HepG2 (cell line): ENCODE results near the gene TSGA10IP. TPM values are rescaled to one million over a fixed set of nuclear protein-coding genes. Genes with fewer than 3 reads are reported as not detected.

Experiments used
- KAT7 ChIP-seq: IDR thresholded peaks from 2 replicates; pipeline ENCODE4 v1.6.1; 2018; ENCODE audit warnings: borderline replicate concordance, missing compliant biosample characterization
- MBD4 ChIP-seq: IDR thresholded peaks from 2 replicates; pipeline ENCODE4 v1.6.1; 2012; ENCODE audit warnings: low read length, inconsistent platforms, borderline replicate concordance
- NAIF1 ChIP-seq: sonication (generic); formaldehyde crosslinking; IDR thresholded peaks from 2 replicates; pipeline ENCODE4 v1.5.0; 2020; ENCODE audit warnings: mild to moderate bottlenecking, missing genetic modification reagents, borderline replicate concordance
- NFIB ChIP-seq: sonication (generic); formaldehyde crosslinking; IDR thresholded peaks from 2 replicates; pipeline ENCODE4 v1.9.0; 2021; ENCODE audit warnings: missing genetic modification reagents, mild to moderate bottlenecking, borderline replicate concordance
- POLR2AphosphoS2 ChIP-seq: IDR thresholded peaks from 2 replicates; pipeline ENCODE4 v1.6.1; 2011; ENCODE audit warnings: low read depth, low read length, improper control_type of control experiment
- RXRA ChIP-seq: sonication (generic); formaldehyde crosslinking; IDR thresholded peaks from 2 replicates; pipeline ENCODE4 v1.5.1; 2020; ENCODE audit warnings: missing genetic modification reagents
- TBX2 ChIP-seq: sonication (generic); formaldehyde crosslinking; IDR thresholded peaks from 2 replicates; pipeline ENCODE4 v1.5.0; 2020; ENCODE audit warnings: missing genetic modification reagents, mild to moderate bottlenecking, borderline replicate concordance
- ZBTB8A ChIP-seq: sonication (generic); formaldehyde crosslinking; IDR thresholded peaks from 2 replicates; pipeline ENCODE4 v1.4.0; 2020; ENCODE audit warnings: mild to moderate bottlenecking, low read depth, missing genetic modification reagents, borderline replicate concordance
- ZFP1 ChIP-seq: IDR thresholded peaks from 2 replicates; pipeline ENCODE4 v1.6.1; 2016
- ZNF10 ChIP-seq: sonication (generic); formaldehyde crosslinking; IDR thresholded peaks from 2 replicates; pipeline ENCODE4 v1.4.0; 2020; ENCODE audit warnings: mild to moderate bottlenecking, low read depth, missing genetic modification reagents, borderline replicate concordance
- ZNF256 ChIP-seq: sonication (generic); formaldehyde crosslinking; conservative IDR thresholded peaks from 2 replicates; pipeline ENCODE4 v1.4.0; 2020; ENCODE audit warnings: missing genetic modification reagents
- ZNF337 ChIP-seq: sonication (generic); formaldehyde crosslinking; IDR thresholded peaks from 2 replicates; pipeline ENCODE4 v1.5.1; 2020; ENCODE audit warnings: missing genetic modification reagents, low read depth, mild to moderate bottlenecking, borderline replicate concordance
- ZNF382 ChIP-seq: sonication (generic); formaldehyde crosslinking; IDR thresholded peaks from 2 replicates; pipeline ENCODE4 v1.5.0; 2020; ENCODE audit warnings: missing genetic modification reagents, mild to moderate bottlenecking, borderline replicate concordance
- ZNF615 ChIP-seq: sonication (generic); formaldehyde crosslinking; IDR thresholded peaks from 2 replicates; pipeline ENCODE4 v1.5.0; 2020; ENCODE audit warnings: mild to moderate bottlenecking, missing genetic modification reagents, borderline replicate concordance
- ZNF703 ChIP-seq: sonication (generic); formaldehyde crosslinking; IDR thresholded peaks from 2 replicates; pipeline ENCODE4 v1.5.1; 2020; ENCODE audit warnings: missing genetic modification reagents, mild to moderate bottlenecking, moderate library complexity, borderline replicate concordance
- ZSCAN22 ChIP-seq: sonication (generic); formaldehyde crosslinking; IDR thresholded peaks from 2 replicates; pipeline ENCODE4 v1.4.0; 2020; ENCODE audit warnings: mild to moderate bottlenecking, missing genetic modification reagents
- polyA plus RNA-seq, 8 experiments: library from polyadenylated mRNA; depleted of rRNA in 3 of 8; stranded (reverse) in 7 of 8; unstranded in 1 of 8; fragments of >200 nt; fragmentation: Illumina TruSeq in 4 of 8; extraction: Trizol in 4 of 8; gene quantifications; 2 replicates each; pipeline versions ENCODE4 v1.2.1 to v1.2.3, GENCODE V29; 2011 to 2016; ENCODE audit warnings: low read depth in 4 of 8, missing spikeins in 1 of 8, mixed read lengths in 1 of 8; ENCODE audit not compliant: insufficient read depth in 1 of 8
- total RNA-seq, 5 experiments: library from RNA; depleted of rRNA; stranded (reverse); fragments of >200 nt; fragmentation: Illumina TruSeq; extraction: Trizol; gene quantifications; 2 replicates each; pipeline ENCODE4 v1.2.3, GENCODE V29; 2016; ENCODE audit warnings: low read depth in 1 of 5
- TF ChIP-seq, protein P1 (sequence below): sonication (generic); formaldehyde crosslinking; IDR thresholded peaks from 2 replicates; pipeline ENCODE4 v1.9.0; 2021; ENCODE audit warnings: missing genetic modification reagents, mild to moderate bottlenecking, borderline replicate concordance
- TF ChIP-seq, protein P2 (sequence below): sonication (generic); formaldehyde crosslinking; IDR thresholded peaks from 2 replicates; pipeline ENCODE4 v1.5.1; 2020; ENCODE audit warnings: missing genetic modification reagents, mild to moderate bottlenecking, borderline replicate concordance
- TF ChIP-seq, protein P3 (sequence below): sonication (generic); formaldehyde crosslinking; IDR thresholded peaks from 2 replicates; pipeline ENCODE4 v1.4.0; 2020; ENCODE audit warnings: mild to moderate bottlenecking, missing genetic modification reagents
- TF ChIP-seq, protein P4 (sequence below): sonication (generic); formaldehyde crosslinking; IDR thresholded peaks from 2 replicates; pipeline ENCODE4 v1.8.0; 2023; ENCODE audit warnings: mild to moderate bottlenecking, missing genetic modification reagents
- TF ChIP-seq, protein P5 (sequence below): sonication (generic); formaldehyde crosslinking; IDR thresholded peaks from 2 replicates; pipeline ENCODE4 v1.8.0; 2022; ENCODE audit warnings: missing genetic modification reagents, mild to moderate bottlenecking, inconsistent platforms, borderline replicate concordance

TSGA10IP gene
- total and polyA plus RNA-seq, 2 of the 13 experiments (the other 11 are each of a cell fraction or from before 2014, with no cell fraction given): not detected

DNA sequence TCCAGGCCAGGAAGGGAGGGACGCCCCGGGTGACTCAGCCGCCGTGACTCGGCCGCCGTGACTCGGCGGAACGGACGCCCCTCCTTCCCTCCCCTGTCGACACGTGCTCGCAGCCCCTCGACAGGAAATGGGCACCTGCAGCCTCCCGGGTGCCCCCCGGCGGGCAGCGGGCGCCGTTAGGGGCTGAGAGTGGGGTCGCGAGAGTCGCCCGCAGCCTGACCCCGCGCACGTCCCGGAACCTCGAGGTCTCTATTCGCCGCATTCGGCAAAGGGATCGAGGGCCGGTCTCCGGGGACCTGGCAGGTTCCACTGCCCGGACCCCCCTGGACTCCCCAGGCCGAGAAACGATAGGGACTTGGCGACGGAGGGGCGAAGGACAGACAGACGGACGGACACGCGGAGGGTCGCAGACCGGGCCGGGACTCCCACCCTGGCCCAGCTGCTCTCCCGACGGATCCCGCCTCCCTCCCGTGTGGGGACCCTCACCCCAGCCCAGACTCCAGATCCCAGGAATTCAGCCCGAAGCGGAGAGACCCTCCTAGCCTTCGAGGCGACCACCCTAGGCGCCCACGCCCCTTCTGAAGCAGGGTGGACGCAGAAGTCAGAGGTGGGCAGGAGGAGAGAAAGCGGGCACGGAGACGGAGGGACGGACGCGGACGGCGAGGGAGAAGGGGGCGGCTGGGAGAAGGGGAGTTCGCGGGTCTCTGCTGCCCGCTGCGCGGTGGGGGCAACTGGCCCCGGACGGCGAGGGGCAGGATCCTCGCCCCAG is 45.7 kb upstream of the TSGA10IP start (continued):
- TF ChIP-seq TBX2 (CRISPR knock-in tag) (peak; percentile 64), ZNF382 (CRISPR knock-in tag) (no peak), POLR2AphosphoS2 (no peak), ZNF256 (CRISPR knock-in tag) (no peak), NFIB (CRISPR knock-in tag) (no peak), ZNF615 (CRISPR knock-in tag) (no peak), KAT7 (CRISPR knock-in tag) (0 out of 2 replicates have a peak, but pooled peaks have one; percentile 38), ZFP1 (CRISPR knock-in tag) (no peak), ZBTB8A (no peak), ZNF10 (CRISPR knock-in tag) (no peak), RXRA (CRISPR knock-in tag) (peak; percentile 56; the same call in 1 of the 2 replicates), NAIF1 (CRISPR knock-in tag) (no peak), ZNF337 (CRISPR knock-in tag) (no peak), MBD4 (no peak), ZSCAN22 (CRISPR knock-in tag) (no peak), ZNF703 (0 out of 2 replicates have a peak, but pooled peaks have one; percentile 29)
- TF ChIP-seq, protein P1, sequence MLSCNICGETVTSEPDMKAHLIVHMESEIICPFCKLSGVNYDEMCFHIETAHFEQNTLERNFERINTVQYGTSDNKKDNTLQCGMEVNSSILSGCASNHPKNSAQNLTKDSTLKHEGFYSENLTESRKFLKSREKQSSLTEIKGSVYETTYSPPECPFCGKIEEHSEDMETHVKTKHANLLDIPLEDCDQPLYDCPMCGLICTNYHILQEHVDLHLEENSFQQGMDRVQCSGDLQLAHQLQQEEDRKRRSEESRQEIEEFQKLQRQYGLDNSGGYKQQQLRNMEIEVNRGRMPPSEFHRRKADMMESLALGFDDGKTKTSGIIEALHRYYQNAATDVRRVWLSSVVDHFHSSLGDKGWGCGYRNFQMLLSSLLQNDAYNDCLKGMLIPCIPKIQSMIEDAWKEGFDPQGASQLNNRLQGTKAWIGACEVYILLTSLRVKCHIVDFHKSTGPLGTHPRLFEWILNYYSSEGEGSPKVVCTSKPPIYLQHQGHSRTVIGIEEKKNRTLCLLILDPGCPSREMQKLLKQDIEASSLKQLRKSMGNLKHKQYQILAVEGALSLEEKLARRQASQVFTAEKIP (CRISPR knock-in tag): no peak
- TF ChIP-seq, protein P2, sequence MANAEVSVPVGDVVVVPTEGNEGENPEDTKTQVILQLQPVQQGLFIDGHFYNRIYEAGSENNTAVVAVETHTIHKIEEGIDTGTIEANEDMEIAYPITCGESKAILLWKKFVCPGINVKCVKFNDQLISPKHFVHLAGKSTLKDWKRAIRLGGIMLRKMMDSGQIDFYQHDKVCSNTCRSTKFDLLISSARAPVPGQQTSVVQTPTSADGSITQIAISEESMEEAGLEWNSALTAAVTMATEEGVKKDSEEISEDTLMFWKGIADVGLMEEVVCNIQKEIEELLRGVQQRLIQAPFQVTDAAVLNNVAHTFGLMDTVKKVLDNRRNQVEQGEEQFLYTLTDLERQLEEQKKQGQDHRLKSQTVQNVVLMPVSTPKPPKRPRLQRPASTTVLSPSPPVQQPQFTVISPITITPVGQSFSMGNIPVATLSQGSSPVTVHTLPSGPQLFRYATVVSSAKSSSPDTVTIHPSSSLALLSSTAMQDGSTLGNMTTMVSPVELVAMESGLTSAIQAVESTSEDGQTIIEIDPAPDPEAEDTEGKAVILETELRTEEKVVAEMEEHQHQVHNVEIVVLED (CRISPR knock-in tag): peak; percentile 60; the same call in 1 of the 2 replicates
- TF ChIP-seq, protein P3, sequence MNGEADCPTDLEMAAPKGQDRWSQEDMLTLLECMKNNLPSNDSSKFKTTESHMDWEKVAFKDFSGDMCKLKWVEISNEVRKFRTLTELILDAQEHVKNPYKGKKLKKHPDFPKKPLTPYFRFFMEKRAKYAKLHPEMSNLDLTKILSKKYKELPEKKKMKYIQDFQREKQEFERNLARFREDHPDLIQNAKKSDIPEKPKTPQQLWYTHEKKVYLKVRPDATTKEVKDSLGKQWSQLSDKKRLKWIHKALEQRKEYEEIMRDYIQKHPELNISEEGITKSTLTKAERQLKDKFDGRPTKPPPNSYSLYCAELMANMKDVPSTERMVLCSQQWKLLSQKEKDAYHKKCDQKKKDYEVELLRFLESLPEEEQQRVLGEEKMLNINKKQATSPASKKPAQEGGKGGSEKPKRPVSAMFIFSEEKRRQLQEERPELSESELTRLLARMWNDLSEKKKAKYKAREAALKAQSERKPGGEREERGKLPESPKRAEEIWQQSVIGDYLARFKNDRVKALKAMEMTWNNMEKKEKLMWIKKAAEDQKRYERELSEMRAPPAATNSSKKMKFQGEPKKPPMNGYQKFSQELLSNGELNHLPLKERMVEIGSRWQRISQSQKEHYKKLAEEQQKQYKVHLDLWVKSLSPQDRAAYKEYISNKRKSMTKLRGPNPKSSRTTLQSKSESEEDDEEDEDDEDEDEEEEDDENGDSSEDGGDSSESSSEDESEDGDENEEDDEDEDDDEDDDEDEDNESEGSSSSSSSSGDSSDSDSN (CRISPR knock-in tag): peak; percentile 96
- TF ChIP-seq, protein P4, sequence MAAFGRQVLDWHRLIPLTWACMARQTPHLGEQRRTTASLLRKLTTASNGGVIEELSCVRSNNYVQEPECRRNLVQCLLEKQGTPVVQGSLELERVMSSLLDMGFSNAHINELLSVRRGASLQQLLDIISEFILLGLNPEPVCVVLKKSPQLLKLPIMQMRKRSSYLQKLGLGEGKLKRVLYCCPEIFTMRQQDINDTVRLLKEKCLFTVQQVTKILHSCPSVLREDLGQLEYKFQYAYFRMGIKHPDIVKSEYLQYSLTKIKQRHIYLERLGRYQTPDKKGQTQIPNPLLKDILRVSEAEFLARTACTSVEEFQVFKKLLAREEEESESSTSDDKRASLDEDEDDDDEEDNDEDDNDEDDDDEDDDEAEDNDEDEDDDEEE (CRISPR knock-in tag): 0 out of 2 replicates have a peak, but pooled peaks have one; percentile 75
- TF ChIP-seq, protein P5, sequence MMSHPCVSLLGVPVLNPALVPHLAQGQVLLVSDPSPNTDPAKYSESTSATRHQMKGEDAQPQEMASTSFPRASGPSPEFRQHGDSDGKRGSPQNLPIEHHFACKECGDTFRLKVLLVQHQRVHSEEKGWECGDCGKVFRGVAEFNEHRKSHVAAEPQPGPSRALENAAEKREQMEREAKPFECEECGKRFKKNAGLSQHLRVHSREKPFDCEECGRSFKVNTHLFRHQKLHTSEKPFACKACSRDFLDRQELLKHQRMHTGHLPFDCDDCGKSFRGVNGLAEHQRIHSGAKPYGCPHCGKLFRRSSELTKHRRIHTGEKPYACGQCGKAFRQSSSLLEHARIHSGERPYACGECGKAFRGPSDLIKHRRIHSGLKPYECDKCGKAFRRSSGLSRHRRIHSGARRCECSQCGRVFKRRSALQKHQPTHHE: no peak
